Smooth muscle cell (in vitro differentiated cells): ENCODE data around the gene ENTPD8. TPM values are rescaled to one million over a fixed set of nuclear protein-coding genes. Genes with fewer than 3 reads are reported as not detected.

Experiments used
- DNase-seq: peaks from one replicate; lab custom pipeline; 2025; ENCODE audit not compliant: unreplicated experiment; lab: John Stamatoyannopoulos, UW
- H2AFZ ChIP-seq: fragments of 200-600 bp; sonication (generic); 2 replicates; pipeline ENCODE4 v1.6.0; 2016; ENCODE audit warnings: antibody characterized with exemption, low read depth, mild to moderate bottlenecking
- H3F3A ChIP-seq: fragments of 200-600 bp; sonication (generic); 2 replicates; pipeline ENCODE4 v1.6.0; 2017; ENCODE audit warnings: antibody characterized with exemption, low read depth
- H3K27ac ChIP-seq: fragments of 200-600 bp; sonication (generic); 2 replicates; pipeline ENCODE4 v1.5.1; 2016; ENCODE audit warnings: low read depth, mild to moderate bottlenecking
- H3K27me3 ChIP-seq: fragments of 200-600 bp; sonication (generic); 2 replicates; pipeline ENCODE4 v1.6.1; 2016; ENCODE audit warnings: low read depth, mild to moderate bottlenecking
- H3K36me3 ChIP-seq: fragments of 200-600 bp; sonication (generic); 2 replicates; pipeline ENCODE4 v1.5.1; 2016; ENCODE audit warnings: low read depth
- H3K4me1 ChIP-seq: fragments of 200-600 bp; sonication (generic); 2 replicates; pipeline ENCODE4 v1.5.1; 2016; ENCODE audit warnings: low read depth
- H3K4me2 ChIP-seq: fragments of 200-600 bp; sonication (generic); 2 replicates; pipeline ENCODE4 v1.6.0; 2016; ENCODE audit warnings: mild to moderate bottlenecking
- H3K4me3 ChIP-seq: fragments of 200-600 bp; sonication (generic); 2 replicates; pipeline ENCODE4 v1.5.1; 2016; ENCODE audit warnings: mild to moderate bottlenecking
- H3K79me2 ChIP-seq: fragments of 200-600 bp; sonication (generic); 2 replicates; pipeline ENCODE4 v1.6.0; 2016; ENCODE audit warnings: low read depth, mild to moderate bottlenecking
- H3K9ac ChIP-seq: fragments of 200-600 bp; sonication (generic); 2 replicates; pipeline ENCODE4 v1.6.0; 2016; ENCODE audit warnings: low read depth
- H3K9me3 ChIP-seq: fragments of 200-600 bp; sonication (generic); replicated peaks from 2 replicates; pipeline ENCODE4 v1.5.1; 2016; ENCODE audit warnings: low read depth
- H4K20me1 ChIP-seq: fragments of 200-600 bp; sonication (generic); 2 replicates; pipeline ENCODE4 v1.6.0; 2016; ENCODE audit warnings: low read depth
- WGBS: methylation state at CpG from one replicate; pipeline ENCODE4 v1.1.7; 2016; ENCODE audit warnings: low lambda C conversion rate; 5-methylcytosine and 5-hydroxymethylcytosine counted together
- polyA plus RNA-seq: library from polyadenylated mRNA; unstranded; fragments of >200 nt; fragmentation: Nextera tagmentation; extraction: Ambion mirVana; gene quantifications from 2 replicates; pipeline ENCODE4 v1.2.1, GENCODE V29; 2016
- total RNA-seq: library from RNA; depleted of rRNA; stranded (reverse); fragments of >200 nt; gene quantifications from 2 replicates; pipeline ENCODE4 v1.2.3, GENCODE V29; 2014
- TF ChIP-seq, protein P1 (sequence below): fragments of 200-600 bp; sonication (generic); IDR thresholded peaks from 2 replicates; pipeline ENCODE4 v1.5.1; 2017; ENCODE audit warnings: borderline replicate concordance, mild to moderate bottlenecking, antibody characterized with exemption; ENCODE audit not compliant: insufficient read depth, poor library complexity, severe bottlenecking

Gene ENTPD8
- total and polyA plus RNA-seq, 2 experiments from 2014 or later: not detected

DNA sequence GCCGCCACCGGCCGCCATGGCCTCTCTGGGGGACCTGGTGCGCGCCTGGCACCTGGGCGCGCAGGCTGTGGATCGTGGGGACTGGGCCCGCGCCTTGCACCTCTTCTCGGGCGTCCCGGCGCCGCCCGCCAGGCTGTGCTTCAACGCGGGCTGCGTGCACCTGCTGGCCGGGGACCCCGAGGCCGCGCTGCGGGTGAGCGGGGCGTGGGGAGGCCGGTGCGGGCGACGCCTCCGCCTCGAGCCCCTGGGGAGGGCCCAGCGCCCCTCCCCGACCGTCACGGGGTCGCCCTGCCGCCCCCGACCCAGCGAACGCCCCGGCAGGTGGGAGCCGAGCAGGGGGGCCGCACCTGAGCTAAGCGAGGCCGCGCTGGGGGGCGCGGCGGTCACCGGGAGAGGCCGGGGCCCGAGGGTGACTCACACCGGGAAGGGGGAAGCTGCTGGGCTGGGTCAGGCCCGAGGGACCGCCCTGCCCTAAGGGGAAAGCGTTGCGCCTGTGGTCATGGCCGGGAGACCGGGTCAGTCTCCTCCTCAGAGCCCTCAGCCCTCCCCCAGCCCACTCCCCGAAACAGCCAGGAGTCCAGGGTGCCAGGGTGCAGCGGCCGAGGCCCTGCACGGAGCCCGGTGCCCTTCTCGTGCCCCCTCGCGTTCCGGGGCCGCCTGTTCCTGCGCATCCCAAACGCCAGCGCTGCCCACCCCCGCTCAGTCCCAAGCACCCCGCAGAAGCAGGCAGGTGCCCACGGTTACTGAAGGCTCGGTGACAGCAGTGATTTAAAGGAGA is 17.5 kb downstream of the ENTPD8 start:
- no peak for DNase-seq
- H3K79me2 ChIP-seq: peaks cover 17% of the 10 kb centered on the region
- WGBS: 45% methylated on average over 30 of the region's 77 CpGs
- no peaks in the 10 kb centered on the region for H3K36me3 ChIP-seq
- H3K9me3 ChIP-seq: no peaks in the 10 kb centered on the region
- H4K20me1 ChIP-seq: no peaks in the 10 kb centered on the region
- peak overlapping the region; percentile 92 for H3K4me2 ChIP-seq
- peak overlapping the region; percentile 94 for H3K4me3 ChIP-seq
- peaks cover 7% of the 10 kb centered on the region for H3K4me1 ChIP-seq
- no peaks in the 10 kb centered on the region for H3F3A ChIP-seq
- H3K9ac ChIP-seq: no peak overlapping the region
- TF ChIP-seq, protein P1, sequence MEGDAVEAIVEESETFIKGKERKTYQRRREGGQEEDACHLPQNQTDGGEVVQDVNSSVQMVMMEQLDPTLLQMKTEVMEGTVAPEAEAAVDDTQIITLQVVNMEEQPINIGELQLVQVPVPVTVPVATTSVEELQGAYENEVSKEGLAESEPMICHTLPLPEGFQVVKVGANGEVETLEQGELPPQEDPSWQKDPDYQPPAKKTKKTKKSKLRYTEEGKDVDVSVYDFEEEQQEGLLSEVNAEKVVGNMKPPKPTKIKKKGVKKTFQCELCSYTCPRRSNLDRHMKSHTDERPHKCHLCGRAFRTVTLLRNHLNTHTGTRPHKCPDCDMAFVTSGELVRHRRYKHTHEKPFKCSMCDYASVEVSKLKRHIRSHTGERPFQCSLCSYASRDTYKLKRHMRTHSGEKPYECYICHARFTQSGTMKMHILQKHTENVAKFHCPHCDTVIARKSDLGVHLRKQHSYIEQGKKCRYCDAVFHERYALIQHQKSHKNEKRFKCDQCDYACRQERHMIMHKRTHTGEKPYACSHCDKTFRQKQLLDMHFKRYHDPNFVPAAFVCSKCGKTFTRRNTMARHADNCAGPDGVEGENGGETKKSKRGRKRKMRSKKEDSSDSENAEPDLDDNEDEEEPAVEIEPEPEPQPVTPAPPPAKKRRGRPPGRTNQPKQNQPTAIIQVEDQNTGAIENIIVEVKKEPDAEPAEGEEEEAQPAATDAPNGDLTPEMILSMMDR: no peak
- H3K27me3 ChIP-seq: no peaks in the 10 kb centered on the region
- peak overlapping the region; percentile 69 for H2AFZ ChIP-seq
- no peak overlapping the region for H3K27ac ChIP-seq

DNA sequence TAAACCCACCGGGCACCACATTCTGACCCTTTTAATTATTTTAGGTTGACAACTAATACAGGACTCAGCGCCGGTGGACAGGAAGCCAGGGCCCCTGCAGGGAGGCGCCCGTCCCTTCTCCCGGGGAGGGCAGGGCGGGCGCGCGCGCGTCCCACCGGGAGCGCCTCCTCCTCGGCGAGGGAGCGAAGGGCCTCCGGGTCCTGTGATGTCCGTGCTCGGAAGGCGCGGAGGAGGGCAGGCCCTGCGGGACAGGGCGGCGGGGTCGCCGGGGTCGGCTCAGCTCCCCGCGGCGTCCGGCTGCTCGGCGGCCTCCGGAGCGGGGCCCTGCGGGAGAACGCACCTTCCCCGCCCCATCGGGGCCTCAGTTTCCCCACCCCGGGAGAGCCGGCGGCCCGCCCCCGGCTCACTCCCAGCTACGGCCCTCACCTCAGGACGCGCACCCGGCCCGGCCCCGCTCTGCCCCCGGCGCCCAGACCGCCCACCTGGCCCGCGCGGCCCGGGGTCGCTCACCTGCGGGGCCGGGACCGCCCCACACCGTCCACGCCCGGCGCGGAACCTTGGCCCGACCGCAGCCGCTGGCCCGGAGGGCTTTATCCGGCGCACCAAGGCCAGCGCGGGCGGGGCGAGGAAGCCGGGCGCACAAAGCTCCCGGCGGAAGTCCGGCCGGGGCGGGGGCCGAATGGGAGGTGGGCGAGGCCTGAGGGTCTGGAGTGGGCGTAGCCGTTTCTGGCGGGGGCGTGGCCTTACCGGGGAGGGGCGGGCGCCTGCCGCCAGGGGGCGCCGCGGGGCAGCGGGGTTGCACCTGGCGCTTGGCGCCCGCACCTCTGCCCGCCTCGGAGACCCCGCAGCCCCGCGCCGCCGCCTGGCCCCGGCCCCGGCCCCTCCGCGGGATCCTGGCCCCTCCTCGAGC is 18.3 kb downstream of the ENTPD8 start, which contains the start of the genes EXD3 and NOXA1:
TSS of gene EXD3 (minus strand) at position 559 of the 910 bp plus-strand sequence. CDS start 27,805 bp downstream, outside the sequence.
TSS of gene NOXA1 (plus strand) at position 790 of the 910 bp plus-strand sequence. CDS start 137 bp downstream, outside the sequence.
- TF ChIP-seq, protein P1: peak; percentile 63
- no peaks in the 10 kb centered on the region for H4K20me1 ChIP-seq
- peak; percentile 72 for DNase-seq
- H3K9me3 ChIP-seq: no peaks in the 10 kb centered on the region
- H3K9ac ChIP-seq: peak within 1 kb of the TSS; percentile 70
- H3K4me2 ChIP-seq: peak within 1 kb of the TSS; percentile 92
- H3K4me1 ChIP-seq: peaks cover 7% of the 10 kb centered on the region
- under 1% methylated on average over 71 of the region's 113 CpGs for WGBS
- no peaks in the 10 kb centered on the region for H3F3A ChIP-seq
- no peak within 1 kb of the TSS for H3K27ac ChIP-seq
- peak within 1 kb of the TSS; percentile 94 for H3K4me3 ChIP-seq
- no peaks in the 10 kb centered on the region for H3K27me3 ChIP-seq
- H3K36me3 ChIP-seq: no peaks in the 10 kb centered on the region
- peak within 1 kb of the TSS; percentile 98 for H2AFZ ChIP-seq
- H3K79me2 ChIP-seq: peaks cover 19% of the 10 kb centered on the region

DNA sequence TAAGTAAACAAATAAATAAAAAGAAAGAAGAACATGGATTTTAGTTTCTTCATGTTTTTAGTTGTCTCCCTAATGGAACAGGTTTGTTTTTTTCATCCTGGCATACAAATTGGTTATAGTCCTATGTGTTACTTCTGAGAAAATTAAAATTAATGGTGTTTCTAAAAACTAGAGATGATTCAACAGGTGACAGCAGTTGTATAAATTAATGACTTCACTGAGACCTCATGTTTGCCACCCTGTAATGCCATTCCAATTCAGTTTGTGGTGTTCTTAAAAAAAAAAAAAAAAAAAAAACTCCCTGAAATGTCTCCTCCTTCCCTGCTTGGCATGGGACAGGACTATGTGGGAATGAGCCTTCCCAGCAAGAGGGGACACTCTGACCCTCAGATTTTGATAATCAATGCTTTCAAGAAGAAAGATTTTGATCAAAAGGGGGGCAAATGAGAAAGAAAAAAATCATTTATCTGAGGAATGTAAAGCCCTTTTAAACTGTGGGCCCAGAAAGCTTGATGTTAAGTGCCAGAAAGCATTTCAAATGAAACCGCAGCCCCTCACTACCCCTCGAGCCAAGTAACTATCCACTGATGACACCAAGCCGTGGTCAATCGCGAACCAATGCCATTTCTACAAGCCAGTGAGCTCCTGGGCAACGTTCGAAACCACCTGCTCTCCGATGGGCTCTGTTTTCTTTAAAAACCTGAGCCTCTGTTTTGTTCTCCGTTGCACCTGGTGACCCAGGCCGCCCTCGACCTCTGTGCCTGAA is 19.1 kb downstream of the ENTPD8 start:
- H3K4me3 ChIP-seq: peak overlapping the region; percentile 94
- TF ChIP-seq, protein P1: no peak
- H3F3A ChIP-seq: no peaks in the 10 kb centered on the region
- no peaks in the 10 kb centered on the region for H4K20me1 ChIP-seq
- H3K36me3 ChIP-seq: no peaks in the 10 kb centered on the region
- H3K27ac ChIP-seq: no peak overlapping the region
- no peaks in the 10 kb centered on the region for H3K27me3 ChIP-seq
- H3K9ac ChIP-seq: peak overlapping the region; percentile 70
- peaks cover 19% of the 10 kb centered on the region for H3K79me2 ChIP-seq
- no peaks in the 10 kb centered on the region for H3K9me3 ChIP-seq
- 7% methylated on average over 11 of the region's 11 CpGs for WGBS
- H2AFZ ChIP-seq: peak overlapping the region; percentile 98
- H3K4me2 ChIP-seq: peak overlapping the region; percentile 92
- H3K4me1 ChIP-seq: peaks cover 7% of the 10 kb centered on the region
- DNase-seq: no peak
